Endothelial cell (in vitro differentiated cells): ENCODE measurements around the gene FGF10. TPM values are rescaled to one million over a fixed set of nuclear protein-coding genes. Genes with fewer than 3 reads are reported as not detected.

Experiments used
- DNase-seq: peaks from one replicate; pipeline ENCODE4 v3.0.0; 2021; ENCODE audit warnings: low spot score
- H3K27ac Mint-ChIP-seq: one replicate; pipeline ENCODE4 v1.8.0; 2021; ENCODE audit warnings: mixed read lengths, inconsistent platforms; ENCODE audit not compliant: unreplicated experiment
- H3K27me3 Mint-ChIP-seq: one replicate; pipeline ENCODE4 v1.8.0; 2021; ENCODE audit warnings: mild to moderate bottlenecking, moderate library complexity, mixed read lengths, inconsistent platforms; ENCODE audit not compliant: unreplicated experiment
- H3K36me3 Mint-ChIP-seq: one replicate; pipeline ENCODE4 v1.8.0; 2021; ENCODE audit warnings: mild to moderate bottlenecking, low read depth, mixed read lengths, inconsistent platforms; ENCODE audit not compliant: unreplicated experiment
- H3K4me1 Mint-ChIP-seq: one replicate; pipeline ENCODE4 v1.8.0; 2021; ENCODE audit warnings: mild to moderate bottlenecking, mixed read lengths, inconsistent platforms; ENCODE audit not compliant: unreplicated experiment
- H3K4me3 Mint-ChIP-seq: one replicate; pipeline ENCODE4 v1.8.0; 2021; ENCODE audit warnings: mild to moderate bottlenecking, mixed read lengths, inconsistent platforms; ENCODE audit not compliant: unreplicated experiment
- H3K9me3 Mint-ChIP-seq: one replicate; pipeline ENCODE4 v1.8.0; 2021; ENCODE audit warnings: mixed read lengths, inconsistent platforms; ENCODE audit not compliant: unreplicated experiment
- CTCF ChIP-seq: fragments of 200-600 bp; sonication (generic); IDR thresholded peaks from one replicate; pipeline ENCODE4 v1.5.0; 2021; ENCODE audit warnings: antibody characterized with exemption; ENCODE audit not compliant: unreplicated experiment
- total RNA-seq: library from RNA; stranded (reverse); fragmentation: NEBNext Ultra II Directional; extraction: Animal tissue kit (Norgen Biotek cat#: 25700); gene quantifications from one replicate; pipeline ENCODE4 v1.2.1, GENCODE V29; 2021; ENCODE audit not compliant: unreplicated experiment

Gene FGF10
- total RNA-seq, 1 donor from 2014 or later, result 0.15 TPM

- DNase-seq, result no peak
- TF ChIP-seq CTCF, result no peak
- Mint-ChIP-seq H3K9me3 (no peaks in the 10 kb centered on the region), H3K4me1 (no peaks in the 10 kb centered on the region), H3K4me3 (no peak overlapping the region), H3K27ac (no peak overlapping the region), H3K27me3 (no peaks in the 10 kb centered on the region), H3K36me3 (no peaks in the 10 kb centered on the region)
Observed at GRCh38 chr5:44257653-44258365, 131.4 kb downstream of the FGF10 start.

GRCh38 chr5:44257221-44257620 is 132.0 kb downstream of the FGF10 start:
- Mint-ChIP-seq H3K9me3 (no peaks in the 10 kb centered on the region), H3K36me3 (no peaks in the 10 kb centered on the region), H3K27me3 (no peaks in the 10 kb centered on the region), H3K4me3 (no peak overlapping the region), H3K4me1 (no peaks in the 10 kb centered on the region), H3K27ac (no peak overlapping the region)
- no peak for DNase-seq
- no peak for TF ChIP-seq CTCF
